ENCODE measurements around the gene TES.
"Not testable (repeated sequence)": the region's sequence is repeated elsewhere in the genome, so short reads cannot be mapped to it uniquely, and the experiment has no call there.

Gene TES

GRCh38 chr7:116293633-116294032 is 83.3 kb downstream of the TES start:
- no peak for DNase-seq

DNA sequence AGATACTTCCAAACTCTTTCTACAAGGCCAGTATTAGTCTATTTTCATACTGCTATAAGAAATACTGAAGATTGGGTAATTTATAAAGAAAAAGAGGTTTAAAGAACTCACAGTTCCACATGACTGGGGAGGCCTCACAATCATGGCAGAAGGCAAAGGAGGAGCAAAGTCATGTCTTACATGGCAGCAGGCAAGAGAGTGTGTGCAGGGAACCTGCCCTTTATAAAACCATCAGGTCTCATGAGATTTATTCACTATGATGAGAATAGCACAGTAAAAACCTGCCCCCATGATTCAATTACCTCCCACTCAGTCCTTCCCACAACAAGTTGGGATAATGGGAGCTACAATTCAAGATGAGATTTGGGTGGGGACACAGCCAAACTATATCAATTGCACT is 85.6 kb downstream of the TES start:
- DNase-seq = not testable (repeated sequence)

DNA sequence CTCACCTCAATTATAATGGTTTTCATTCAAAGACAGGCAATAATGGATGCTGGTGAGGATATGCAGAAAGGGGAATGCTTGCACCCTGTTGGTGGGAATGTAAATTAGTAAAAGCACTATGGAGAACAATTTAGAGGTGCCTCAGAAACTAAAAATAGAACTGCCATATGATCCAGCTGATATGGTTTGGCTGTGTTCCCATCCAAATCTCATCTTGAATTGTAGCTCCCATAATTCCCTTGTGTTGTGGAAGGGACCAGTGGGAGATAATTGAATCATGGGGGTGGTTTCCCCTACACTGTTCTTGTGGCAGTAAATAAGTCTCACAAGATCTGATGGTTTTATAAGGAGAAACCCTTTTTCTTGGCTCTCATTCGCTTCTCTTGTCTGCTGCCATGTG is 87.7 kb downstream of the TES start:
- DNase-seq = no peak

- DNase-seq = no peak
Observed at GRCh38 chr7:116298576-116298975, 88.2 kb downstream of the TES start.

GRCh38 chr7:116305485-116306408 is 95.4 kb downstream of the TES start:
- no peak for DNase-seq

DNA sequence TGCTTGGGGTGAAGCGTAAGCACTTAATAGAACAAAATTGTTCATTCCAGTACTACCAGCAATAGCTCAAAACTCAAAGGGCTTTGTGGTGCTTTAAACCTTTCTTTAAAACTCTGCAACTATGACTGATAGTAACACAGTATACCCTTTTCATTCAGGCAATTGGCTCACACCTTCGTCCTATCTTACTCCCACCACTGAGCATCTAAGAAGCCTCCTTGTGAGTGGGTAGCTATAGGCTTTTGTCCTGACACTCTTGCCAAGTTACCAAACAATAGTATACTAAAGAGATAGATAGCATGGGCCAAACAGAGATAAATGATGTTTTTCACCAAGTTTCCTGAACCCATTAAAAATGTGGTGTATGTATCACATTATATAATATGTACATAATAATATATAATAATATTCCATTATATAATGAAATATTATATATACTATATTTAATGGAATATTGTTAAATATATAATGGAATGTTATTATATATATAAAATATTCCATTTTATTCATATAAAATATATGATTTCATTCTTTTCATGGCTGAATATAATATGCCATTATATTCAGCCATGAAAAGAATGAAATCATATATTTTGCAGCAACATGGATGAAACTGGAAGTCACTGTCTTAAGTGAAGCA is 96.2 kb downstream of the TES start:
- DNase-seq = no peak

DNA sequence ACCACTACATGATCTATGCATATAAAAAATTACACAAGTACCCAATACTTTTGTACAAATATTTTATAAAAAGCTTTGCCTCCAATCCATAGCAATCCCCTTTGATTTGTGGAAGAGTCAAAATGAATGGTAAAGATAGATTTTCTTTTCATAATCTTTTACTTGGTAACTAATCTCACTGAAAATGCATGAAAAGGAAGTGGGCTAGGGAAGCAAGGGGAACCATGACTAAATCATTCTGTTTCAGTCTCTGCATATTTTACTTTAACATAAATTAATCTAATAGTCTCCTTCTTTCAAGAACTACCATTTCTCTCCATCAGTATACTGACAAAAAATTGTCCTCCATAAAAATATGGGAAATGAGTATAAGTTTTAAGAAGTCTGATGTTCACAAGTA is 96.9 kb downstream of the TES start:
- no peak for DNase-seq

Data from NCI-H82 (cell line).